H1 (cell line): ENCODE measurements around the gene DOCK1. TPM values are rescaled to one million over a fixed set of nuclear protein-coding genes. Genes with fewer than 3 reads are reported as not detected.

ENCODE experiments used
- CTCF ChIA-PET: fragments of 300-600 bp; sonication (Branson Sonifier 250); formaldehyde crosslinking; loops from one replicate; lab custom pipeline; 2021; ENCODE audit not compliant: partially characterized antibody; lab: Charles Lee
- POLR2A ChIA-PET: fragments of 300-600 bp; sonication (Branson Sonifier 250); formaldehyde crosslinking; loops from one replicate; lab custom pipeline; 2021; ENCODE audit warnings: inconsistent platforms; ENCODE audit not compliant: partially characterized antibody; lab: Charles Lee
- DNase-seq, 2 experiments: peaks; one replicate each; pipeline versions ENCODE4 v3.0.0 to v3.0.0-alpha.2; 2010 to 2022; ENCODE audit warnings: low spot score in 2 of 2, low read depth in 1 of 2, mixed read lengths in 1 of 2
- FAIRE-seq: peaks from 2 replicates; lab custom pipeline; 2011; peaks lifted over from hg19 to GRCh38; lab: Jason Lieb, UNC
- H2AFZ ChIP-seq: 2 replicates; pipeline ENCODE4 v1.8.1; 2012; ENCODE audit warnings: low read length, inconsistent platforms
- H2AK5ac ChIP-seq: 2 replicates; pipeline ENCODE4 v1.6.1; 2013; ENCODE audit warnings: low read depth, low read length
- H2BK120ac ChIP-seq: replicated peaks from 2 replicates; pipeline ENCODE3; 2013; ENCODE audit warnings: low read depth, low read length, inconsistent platforms
- H2BK12ac ChIP-seq: 2 replicates; pipeline ENCODE4 v1.6.1; 2013; ENCODE audit warnings: low read depth, low read length
- H2BK15ac ChIP-seq: 2 replicates; pipeline ENCODE4 v1.6.1; 2013; ENCODE audit warnings: low read length
- H2BK20ac ChIP-seq: 2 replicates; pipeline ENCODE4 v1.6.1; 2013; ENCODE audit warnings: low read length
- H2BK5ac ChIP-seq: 2 replicates; pipeline ENCODE4 v1.6.1; 2013; ENCODE audit warnings: low read depth, low read length
- H3K14ac ChIP-seq: 2 replicates; pipeline ENCODE4 v1.6.1; 2013; ENCODE audit warnings: inconsistent platforms; ENCODE audit not compliant: insufficient read length
- H3K18ac ChIP-seq: 2 replicates; pipeline ENCODE4 v1.6.1; 2013; ENCODE audit warnings: low read length; ENCODE audit errors: extremely low read depth
- H3K23ac ChIP-seq: 2 replicates; pipeline ENCODE4 v1.6.1; 2013; ENCODE audit warnings: inconsistent platforms; ENCODE audit not compliant: insufficient read length
- H3K23me2 ChIP-seq: 2 replicates; pipeline ENCODE4 v1.6.1; 2013; ENCODE audit warnings: low read depth, low read length
- H3K27ac ChIP-seq: 2 replicates; pipeline ENCODE4 v1.6.1; 2011; ENCODE audit warnings: low read depth, low read length, inconsistent platforms
- H3K27me3 ChIP-seq, 4 experiments: replicated peaks in 1 of 4; 1 replicate in 1 of 4; 2 replicates in 3 of 4; pipeline versions ENCODE4 v1.6.1 to v1.8.1; 2011 to 2013; ENCODE audit warnings: low read length in 3 of 4, mild to moderate bottlenecking in 3 of 4, inconsistent platforms in 2 of 4, mixed read lengths in 2 of 4, moderate library complexity in 1 of 4; ENCODE audit not compliant: control insufficient read depth in 3 of 4, insufficient read depth in 3 of 4; ENCODE audit errors: extremely low read depth in 1 of 4
- H3K36me3 ChIP-seq, 4 experiments: 2 replicates each; pipeline versions ENCODE4 v1.6.1 to v1.8.1; 2011 to 2013; ENCODE audit warnings: mild to moderate bottlenecking in 4 of 4, low read length in 3 of 4, moderate library complexity in 2 of 4, control low read depth in 1 of 4, inconsistent platforms in 1 of 4; ENCODE audit not compliant: insufficient read depth in 4 of 4, control insufficient read depth in 2 of 4
- H3K4ac ChIP-seq: replicated peaks from 2 replicates; pipeline ENCODE3; 2013; ENCODE audit warnings: low read length, low read depth, mixed read lengths, inconsistent platforms; ENCODE audit not compliant: insufficient read length
- H3K4me1 ChIP-seq, 4 experiments: replicated peaks in 1 of 4; 1 replicate in 1 of 4; 2 replicates in 3 of 4; pipeline versions ENCODE4 v1.6.1 to v1.8.1; 2011 to 2013; ENCODE audit warnings: low read length in 3 of 4, inconsistent platforms in 2 of 4, mixed read lengths in 1 of 4; ENCODE audit not compliant: insufficient read depth in 4 of 4, control insufficient read depth in 3 of 4
- H3K4me2 ChIP-seq, 2 experiments: 2 replicates each; pipeline versions ENCODE4 v1.6.1 to v1.8.1; 2011 to 2013; ENCODE audit warnings: low read depth in 2 of 2, low read length in 2 of 2, control low read depth in 1 of 2, inconsistent platforms in 1 of 2, mild to moderate bottlenecking in 1 of 2; ENCODE audit not compliant: insufficient read depth in 1 of 2
- H3K4me3 ChIP-seq, 4 experiments: fragments of 200-600, 300-600 bp in 1 of 4; sonication (generic), shearing (Covaris generic), sonication (Bioruptor Twin) in 1 of 4; 2 replicates each; pipeline versions ENCODE4 v1.5.1 to v1.8.1; 2011 to 2016; ENCODE audit warnings: low read length in 4 of 4, low read depth in 3 of 4, control low read depth in 2 of 4, inconsistent platforms in 2 of 4, mild to moderate bottlenecking in 2 of 4, mixed read lengths in 1 of 4, moderate library complexity in 1 of 4; ENCODE audit not compliant: insufficient read depth in 2 of 4; ENCODE audit errors: extremely low read depth in 1 of 4
- H3K56ac ChIP-seq: replicated peaks from 2 replicates; pipeline ENCODE3; 2013; ENCODE audit warnings: low read depth, mild to moderate bottlenecking, mixed read lengths, low read length, inconsistent platforms; ENCODE audit not compliant: insufficient read length
- H3K79me1 ChIP-seq: 2 replicates; pipeline ENCODE4 v1.6.1; 2013; ENCODE audit warnings: low read depth, low read length, control low read depth
- H3K79me2 ChIP-seq, 2 experiments: 2 replicates each; pipeline versions ENCODE4 v1.6.1 to v1.8.1; 2012 to 2013; ENCODE audit warnings: low read length in 2 of 2, mild to moderate bottlenecking in 2 of 2, inconsistent platforms in 1 of 2; ENCODE audit not compliant: insufficient read depth in 2 of 2, control insufficient read depth in 1 of 2
- H3K9ac ChIP-seq, 4 experiments: replicated peaks in 1 of 4; 1 replicate in 1 of 4; 2 replicates in 3 of 4; pipeline versions ENCODE4 v1.6.1 to v1.8.1; 2011 to 2013; ENCODE audit warnings: low read depth in 3 of 4, low read length in 3 of 4, control low read depth in 2 of 4, mild to moderate bottlenecking in 2 of 4, moderate library complexity in 2 of 4, inconsistent platforms in 1 of 4; ENCODE audit errors: extremely low read depth in 1 of 4
- H3K9me3 ChIP-seq, 2 experiments: 2 replicates each; pipeline versions ENCODE4 v1.6.1 to v1.8.1; 2012 to 2013; ENCODE audit warnings: mild to moderate bottlenecking in 2 of 2, moderate library complexity in 2 of 2, control low read depth in 1 of 2, inconsistent platforms in 1 of 2, low read depth in 1 of 2, low read length in 1 of 2, mixed read lengths in 1 of 2; ENCODE audit not compliant: insufficient read depth in 2 of 2
- H4K20me1 ChIP-seq, 2 experiments: replicated peaks in 1 of 2; 2 replicates each; pipeline versions ENCODE3 to v1.8.1; 2011 to 2013; ENCODE audit warnings: inconsistent platforms in 2 of 2, low read length in 2 of 2, mild to moderate bottlenecking in 1 of 2; ENCODE audit not compliant: insufficient read depth in 2 of 2, control insufficient read depth in 1 of 2
- H4K5ac ChIP-seq: 2 replicates; pipeline ENCODE4 v1.6.1; 2013; ENCODE audit warnings: low read length, low read depth, mixed read lengths, inconsistent platforms; ENCODE audit not compliant: insufficient read length
- H4K8ac ChIP-seq: 2 replicates; pipeline ENCODE4 v1.8.0; 2013; ENCODE audit warnings: mild to moderate bottlenecking, moderate library complexity, low read length, inconsistent platforms; ENCODE audit not compliant: insufficient read depth; ENCODE audit errors: extremely low read depth
- H4K91ac ChIP-seq: replicated peaks from 2 replicates; pipeline ENCODE3; 2013; ENCODE audit warnings: low read length, mixed read lengths, inconsistent platforms; ENCODE audit not compliant: insufficient read length
- BCL11A ChIP-seq, 2 experiments: IDR thresholded peaks; one replicate each; pipeline ENCODE4 v1.6.1; 2011; ENCODE audit warnings: low read depth in 2 of 2, low read length in 2 of 2, mild to moderate bottlenecking in 2 of 2
- BRCA1 ChIP-seq: IDR thresholded peaks from 2 replicates; pipeline ENCODE4 v1.6.1; 2012; ENCODE audit warnings: low read depth, low read length, improper control_type of control experiment
- CHD2 ChIP-seq: IDR thresholded peaks from 2 replicates; pipeline ENCODE4 v1.6.1; 2012; ENCODE audit warnings: low read length, improper control_type of control experiment
- CREB1 ChIP-seq: IDR thresholded peaks from 2 replicates; pipeline ENCODE4 v1.6.1; 2012; ENCODE audit warnings: inconsistent platforms
- EP300 ChIP-seq, 2 experiments: IDR thresholded peaks; 1 replicate in 1 of 2; 2 replicates in 1 of 2; pipeline ENCODE4 v1.6.1; 2011 to 2012; ENCODE audit warnings: low read depth in 2 of 2, low read length in 2 of 2, mild to moderate bottlenecking in 2 of 2, borderline replicate concordance in 1 of 2, inconsistent platforms in 1 of 2, moderate library complexity in 1 of 2
- FOSL1 ChIP-seq: IDR thresholded peaks from 2 replicates; pipeline ENCODE4 v1.6.1; 2011; ENCODE audit warnings: mild to moderate bottlenecking, low read depth, low read length, moderate library complexity; ENCODE audit not compliant: insufficient read depth
- GTF2F1 ChIP-seq: IDR thresholded peaks from 2 replicates; pipeline ENCODE4 v1.6.1; 2012; ENCODE audit warnings: low read depth, low read length, improper control_type of control experiment, borderline replicate concordance
- KDM1A ChIP-seq: fragments of 200-600, 300-600 bp; sonication (generic); IDR thresholded peaks from 2 replicates; pipeline ENCODE4 v1.7.1; 2016; ENCODE audit warnings: mild to moderate bottlenecking, low read length, borderline replicate concordance
- MAFK ChIP-seq: IDR thresholded peaks from 2 replicates; pipeline ENCODE4 v1.6.1; 2012; ENCODE audit warnings: low read depth, mild to moderate bottlenecking, improper control_type of control experiment, low read length
- NRF1 ChIP-seq: IDR thresholded peaks from 2 replicates; pipeline ENCODE4 v1.6.1; 2011; ENCODE audit warnings: mild to moderate bottlenecking, low read depth, low read length, improper control_type of control experiment
- RNF2 ChIP-seq: fragments of 200-900, 300-1000 bp; sonication (generic); IDR thresholded peaks from 2 replicates; pipeline ENCODE4 v1.7.1; 2016; ENCODE audit warnings: borderline replicate concordance, low read depth, mild to moderate bottlenecking, antibody characterized with exemption, low read length; ENCODE audit not compliant: poor library complexity, severe bottlenecking; ENCODE audit errors: missing control alignments
- SIX5 ChIP-seq: IDR thresholded peaks from 2 replicates; pipeline ENCODE4 v1.6.1; 2011; ENCODE audit warnings: mild to moderate bottlenecking, low read depth, low read length
- SP1 ChIP-seq: IDR thresholded peaks from 2 replicates; pipeline ENCODE4 v1.6.1; 2011; ENCODE audit warnings: low read depth, low read length
- SRF ChIP-seq: IDR thresholded peaks from 2 replicates; pipeline ENCODE4 v1.6.1; 2011; ENCODE audit warnings: mild to moderate bottlenecking, low read depth, low read length, moderate library complexity
- SUZ12 ChIP-seq: fragments of 200-600 bp; sonication (generic); IDR thresholded peaks from 2 replicates; pipeline ENCODE4 v1.6.1; 2012; ENCODE audit warnings: mild to moderate bottlenecking, inconsistent platforms, low read length, moderate library complexity, mixed read lengths
- TEAD4 ChIP-seq: IDR thresholded peaks from 2 replicates; pipeline ENCODE4 v1.6.1; 2012; ENCODE audit warnings: low read depth, low read length, inconsistent platforms, mixed read lengths
- WGBS, 2 experiments: shearing (Covaris generic) in 1 of 2; methylation state at CpG; one replicate each; pipeline versions ENCODE4 v1.1.6 to v1.1.7; 2013 to 2015; ENCODE audit warnings: low lambda C conversion rate in 2 of 2, mixed read lengths in 2 of 2, inconsistent platforms in 1 of 2, low coverage in 1 of 2, missing lambda C conversion rate in 1 of 2; ENCODE audit not compliant: insufficient replicate concordance in 2 of 2, insufficient coverage in 1 of 2, insufficient read length in 1 of 2; ENCODE audit errors: extremely low coverage in 1 of 2, missing lambda C conversion rate in 1 of 2; 5-methylcytosine and 5-hydroxymethylcytosine counted together
- polyA plus RNA-seq, 7 experiments: library from polyadenylated mRNA; depleted of rRNA in 3 of 7; stranded (reverse) in 5 of 7; unstranded in 2 of 7; fragments of >200 nt in 5 of 7; fragments of 200-250 nt in 2 of 7; gene quantifications; 1 replicate in 5 of 7; 2 replicates in 1 of 7; 4 replicates in 1 of 7; pipeline versions ENCODE4 v1.2.1 to v1.2.3, GENCODE V29; 2011 to 2013; ENCODE audit warnings: missing spikeins in 2 of 7, mixed read lengths in 2 of 7
- total RNA-seq: library from RNA; stranded (reverse); fragmentation: NEBNext Ultra II Directional; extraction: Animal tissue kit (Norgen Biotek cat#: 25700); gene quantifications from 2 replicates; pipeline ENCODE4 v1.2.1, GENCODE V29; 2021

DOCK1 gene
- total and polyA plus RNA-seq, 2 of the 8 experiments (the other 6 are each of a cell fraction or from before 2014, with no cell fraction given), result 11.6 to 53.0 TPM

GRCh38 chr10:127293640-127294039 lies 388.4 kb downstream of the DOCK1 start:
- H2BK20ac ChIP-seq, result no peak overlapping the region
- no peak overlapping the region for H3K23ac ChIP-seq
- H4K91ac ChIP-seq, result no peak overlapping the region
- H3K23me2 ChIP-seq, result no peaks in the 10 kb centered on the region
- no peaks in the 10 kb centered on the region for H3K27me3 ChIP-seq
- no peak overlapping the region for H3K18ac ChIP-seq
- H3K4me1 ChIP-seq, result peaks cover 0 to 5% (median 2%) of the 10 kb centered on the region in 4 experiments; a peak in 2 of 7 replicates
- H2BK120ac ChIP-seq, result no peak overlapping the region
- no peak overlapping the region for H4K8ac ChIP-seq
- H3K9ac ChIP-seq, result no peak overlapping the region
- no peaks in the 10 kb centered on the region for H3K36me3 ChIP-seq
- H3K14ac ChIP-seq, result no peak overlapping the region
- H3K79me1 ChIP-seq, result no peaks in the 10 kb centered on the region
- ChIA-PET CTCF (no interaction called here), POLR2A (no interaction called here)
- no peak overlapping the region for H2BK12ac ChIP-seq
- no peak overlapping the region for H3K4me3 ChIP-seq
- FAIRE-seq (no peak), DNase-seq (no peak)
- no peak overlapping the region for H3K4me2 ChIP-seq
- H3K4ac ChIP-seq, result no peak overlapping the region
- H3K27ac ChIP-seq, result no peak overlapping the region
- H3K9me3 ChIP-seq, result no peaks in the 10 kb centered on the region
- no peaks in the 10 kb centered on the region for H4K20me1 ChIP-seq
- 97% methylated on average over 8 of the region's 8 CpGs; no CpG with 5 or more reads in 1 of the 2 experiments for WGBS, 2 experiments
- no peak overlapping the region for H3K56ac ChIP-seq
- no peak overlapping the region for H4K5ac ChIP-seq
- H2BK5ac ChIP-seq, result no peak overlapping the region; the same call in 1 of the 2 replicates
- H2BK15ac ChIP-seq, result no peak overlapping the region
- H2AK5ac ChIP-seq, result no peak overlapping the region
- H3K79me2 ChIP-seq, result no peaks in the 10 kb centered on the region; a peak in 1 of 4 replicates
- no peak overlapping the region for H2AFZ ChIP-seq
- TF ChIP-seq MAFK, result no peak
- no peak for TF ChIP-seq SP1
- no peak for TF ChIP-seq BCL11A (IDR thresholded peaks at IDR 0.05; ENCODE audit: low read depth in 2 of 2, low read length in 2 of 2)
- TF ChIP-seq GTF2F1, result no peak
- TF ChIP-seq CREB1, result no peak
- TF ChIP-seq KDM1A, result no peak
- no peak for TF ChIP-seq CHD2
- TF ChIP-seq SUZ12, result no peak
- no peak for TF ChIP-seq EP300 (IDR thresholded peaks at IDR 0.05; ENCODE audit: borderline replicate concordance in 1 of 2, low read depth in 2 of 2, low read length in 2 of 2)
- TF ChIP-seq NRF1, result no peak
- no peak for TF ChIP-seq TEAD4
- no peak for TF ChIP-seq SIX5
- no peak for TF ChIP-seq RNF2
- no peak for TF ChIP-seq SRF
- no peak for TF ChIP-seq FOSL1
- no peak for TF ChIP-seq BRCA1
